Measurements from ENCODE around the gene RPS18.

- TF ChIP-seq FOXM1 (IDR thresholded peaks at IDR 0.05; ENCODE audit: borderline replicate concordance) (no peak), FOXK2 (IDR thresholded peaks at IDR 0.05) (no peak), ZNF384 (IDR thresholded peaks at IDR 0.05) (no peak), FOXA1 (IDR thresholded peaks at IDR 0.05) (no peak), ARNT (IDR thresholded peaks at IDR 0.05) (no peak), ELF4 (IDR thresholded peaks at IDR 0.05) (no peak), PKNOX1 (IDR thresholded peaks at IDR 0.05) (no peak), SUZ12 (IDR thresholded peaks at IDR 0.05) (no peak), L3MBTL2 (conservative IDR thresholded peaks at IDR 0.05) (no peak)
Measured at GRCh38 chr6:33315793-33316602, 44.1 kb downstream of the RPS18 start.

All from HEK293T (cell line).